H1 (cell line): ENCODE data around the gene PRR12.

Source experiments
- EZH2 ChIP-seq: fragments of 200-600 bp; sonication (generic); IDR thresholded peaks from 2 replicates; pipeline ENCODE4 v1.7.1; 2012; ENCODE audit warnings: low read depth, mild to moderate bottlenecking, moderate library complexity, low read length, inconsistent platforms; ENCODE audit not compliant: severe bottlenecking
- POLR2A ChIP-seq, 2 experiments: IDR thresholded peaks; 1 replicate in 1 of 2; 2 replicates in 1 of 2; pipeline ENCODE4 v1.6.1; 2011; ENCODE audit warnings: low read depth in 2 of 2, low read length in 2 of 2, mild to moderate bottlenecking in 2 of 2; ENCODE audit errors: control extremely low read depth in 1 of 2
- TF ChIP-seq, protein P1 (sequence below), 3 experiments: IDR thresholded peaks; 1 replicate in 2 of 3; 2 replicates in 1 of 3; pipeline versions ENCODE4 v1.5.1 to v1.6.1; 2011; ENCODE audit warnings: low read length in 3 of 3, mild to moderate bottlenecking in 3 of 3, inconsistent platforms in 2 of 3, low read depth in 1 of 3, moderate library complexity in 1 of 3; ENCODE audit not compliant: insufficient read depth in 1 of 3; ENCODE audit errors: control extremely low read depth in 1 of 3

DNA sequence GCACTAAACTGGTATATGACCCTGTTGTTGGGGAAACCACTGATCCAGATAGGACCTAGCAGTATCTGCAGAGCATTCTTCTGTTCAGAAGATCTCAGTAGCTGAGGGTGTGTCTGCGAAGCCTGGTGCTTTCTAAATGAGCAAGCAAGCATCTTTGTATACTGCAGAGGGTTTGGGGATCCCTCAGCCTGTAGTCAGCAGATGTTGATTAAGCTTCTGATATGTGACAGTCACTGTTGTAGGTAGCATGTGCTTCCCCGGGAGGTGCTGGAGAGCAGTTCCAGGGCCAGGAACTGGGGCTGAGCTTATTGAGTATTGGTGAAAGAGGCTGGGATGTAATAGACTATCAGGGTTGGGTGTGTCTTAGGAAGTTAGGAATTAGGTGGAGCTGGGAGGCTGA is 52.5 kb downstream of the PRR12 start:
- no peak for TF ChIP-seq POLR2A (IDR thresholded peaks at IDR 0.05; ENCODE audit: control extremely low read depth in 1 of 2, low read depth in 2 of 2, low read length in 2 of 2)
- TF ChIP-seq, protein P1, sequence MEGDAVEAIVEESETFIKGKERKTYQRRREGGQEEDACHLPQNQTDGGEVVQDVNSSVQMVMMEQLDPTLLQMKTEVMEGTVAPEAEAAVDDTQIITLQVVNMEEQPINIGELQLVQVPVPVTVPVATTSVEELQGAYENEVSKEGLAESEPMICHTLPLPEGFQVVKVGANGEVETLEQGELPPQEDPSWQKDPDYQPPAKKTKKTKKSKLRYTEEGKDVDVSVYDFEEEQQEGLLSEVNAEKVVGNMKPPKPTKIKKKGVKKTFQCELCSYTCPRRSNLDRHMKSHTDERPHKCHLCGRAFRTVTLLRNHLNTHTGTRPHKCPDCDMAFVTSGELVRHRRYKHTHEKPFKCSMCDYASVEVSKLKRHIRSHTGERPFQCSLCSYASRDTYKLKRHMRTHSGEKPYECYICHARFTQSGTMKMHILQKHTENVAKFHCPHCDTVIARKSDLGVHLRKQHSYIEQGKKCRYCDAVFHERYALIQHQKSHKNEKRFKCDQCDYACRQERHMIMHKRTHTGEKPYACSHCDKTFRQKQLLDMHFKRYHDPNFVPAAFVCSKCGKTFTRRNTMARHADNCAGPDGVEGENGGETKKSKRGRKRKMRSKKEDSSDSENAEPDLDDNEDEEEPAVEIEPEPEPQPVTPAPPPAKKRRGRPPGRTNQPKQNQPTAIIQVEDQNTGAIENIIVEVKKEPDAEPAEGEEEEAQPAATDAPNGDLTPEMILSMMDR (IDR thresholded peaks at IDR 0.05; ENCODE audit: control extremely low read depth in 1 of 3, insufficient read depth in 1 of 3, low read depth in 1 of 3, low read length in 3 of 3) = 0 out of 4 replicates have a peak, but pooled peaks of 1 of the 3 experiments have one; percentile 12
- no peak for TF ChIP-seq EZH2
